ENCODE measurements around the gene MICALL1.
"Not testable (repeated sequence)": the region's sequence is repeated elsewhere in the genome, so short reads cannot be mapped to it uniquely, and the experiment has no call there.

MICALL1 gene

DNA sequence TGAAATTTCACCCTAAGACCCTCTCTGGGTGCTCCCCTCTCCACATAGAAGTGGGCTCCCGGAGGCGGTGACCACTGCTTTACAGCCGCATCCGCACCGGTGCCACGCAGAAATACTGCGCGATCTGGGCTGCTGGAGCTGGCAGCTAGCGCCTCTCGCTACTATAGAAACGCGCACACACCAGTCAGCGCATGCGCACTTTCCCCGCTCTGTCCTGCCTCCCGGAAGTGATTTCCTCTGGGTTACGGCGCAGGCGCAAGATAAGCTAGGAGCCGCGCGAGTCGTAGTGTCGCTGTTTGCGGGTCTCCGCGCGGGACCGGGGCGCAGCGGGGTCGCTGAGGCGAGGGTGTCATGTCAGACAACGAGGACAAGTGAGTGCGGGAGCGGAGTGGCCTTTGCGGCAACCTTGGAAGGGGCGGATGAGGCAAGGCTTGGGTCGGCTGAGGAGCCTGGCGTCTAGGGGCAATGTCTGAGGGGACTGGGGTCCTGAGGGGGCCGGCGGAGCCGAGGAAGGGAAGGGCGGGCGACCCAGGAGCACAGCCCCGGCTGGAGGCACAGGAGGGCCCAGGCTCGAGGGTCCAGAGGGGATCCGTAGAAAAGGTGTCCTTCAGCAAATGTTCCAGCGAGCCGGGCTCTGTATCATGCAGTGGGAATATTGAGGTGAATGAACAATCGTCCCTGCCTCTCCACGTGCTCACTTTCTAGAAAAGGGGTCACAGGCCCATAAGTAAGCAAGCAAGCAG is 47.5 kb downstream of the MICALL1 start, which contains the start of the genes C22orf23 and POLR2F:
Gene C22orf23, minus strand, starts transcription at position 165 of the 743 bp plus-strand sequence. CDS start 452 bp downstream, outside the sequence.
Gene POLR2F, plus strand, starts transcription at position 263 of the 743 bp plus-strand sequence. Its CDS starts 89 bp downstream, at position 352.
- Histone ChIP-seq H3K27ac (ENCODE audit: poor library complexity, severe bottlenecking) (no peak within 1 kb of the TSS), H3K4me3 (ENCODE audit: severe bottlenecking) (peak within 1 kb of the TSS; percentile 71), H3K27me3 (ENCODE audit: insufficient read depth, poor library complexity, severe bottlenecking) (no peaks in the 10 kb centered on the region), H3K4me1 (ENCODE audit: insufficient read depth, poor library complexity, severe bottlenecking) (peaks cover 4% of the 10 kb centered on the region), H3K36me3 (ENCODE audit: low read depth) (peaks cover 22% of the 10 kb centered on the region), H3K9me3 (ENCODE audit: severe bottlenecking) (no peaks in the 10 kb centered on the region)
- TF ChIP-seq, protein P1, sequence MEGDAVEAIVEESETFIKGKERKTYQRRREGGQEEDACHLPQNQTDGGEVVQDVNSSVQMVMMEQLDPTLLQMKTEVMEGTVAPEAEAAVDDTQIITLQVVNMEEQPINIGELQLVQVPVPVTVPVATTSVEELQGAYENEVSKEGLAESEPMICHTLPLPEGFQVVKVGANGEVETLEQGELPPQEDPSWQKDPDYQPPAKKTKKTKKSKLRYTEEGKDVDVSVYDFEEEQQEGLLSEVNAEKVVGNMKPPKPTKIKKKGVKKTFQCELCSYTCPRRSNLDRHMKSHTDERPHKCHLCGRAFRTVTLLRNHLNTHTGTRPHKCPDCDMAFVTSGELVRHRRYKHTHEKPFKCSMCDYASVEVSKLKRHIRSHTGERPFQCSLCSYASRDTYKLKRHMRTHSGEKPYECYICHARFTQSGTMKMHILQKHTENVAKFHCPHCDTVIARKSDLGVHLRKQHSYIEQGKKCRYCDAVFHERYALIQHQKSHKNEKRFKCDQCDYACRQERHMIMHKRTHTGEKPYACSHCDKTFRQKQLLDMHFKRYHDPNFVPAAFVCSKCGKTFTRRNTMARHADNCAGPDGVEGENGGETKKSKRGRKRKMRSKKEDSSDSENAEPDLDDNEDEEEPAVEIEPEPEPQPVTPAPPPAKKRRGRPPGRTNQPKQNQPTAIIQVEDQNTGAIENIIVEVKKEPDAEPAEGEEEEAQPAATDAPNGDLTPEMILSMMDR (IDR thresholded peaks at IDR 0.05; ENCODE audit: poor library complexity, severe bottlenecking), result no peak
- DNase-seq (ENCODE audit: low spot score) (peak; percentile 93), ATAC-seq (ENCODE audit: low read depth) (peak; percentile 88)

DNA sequence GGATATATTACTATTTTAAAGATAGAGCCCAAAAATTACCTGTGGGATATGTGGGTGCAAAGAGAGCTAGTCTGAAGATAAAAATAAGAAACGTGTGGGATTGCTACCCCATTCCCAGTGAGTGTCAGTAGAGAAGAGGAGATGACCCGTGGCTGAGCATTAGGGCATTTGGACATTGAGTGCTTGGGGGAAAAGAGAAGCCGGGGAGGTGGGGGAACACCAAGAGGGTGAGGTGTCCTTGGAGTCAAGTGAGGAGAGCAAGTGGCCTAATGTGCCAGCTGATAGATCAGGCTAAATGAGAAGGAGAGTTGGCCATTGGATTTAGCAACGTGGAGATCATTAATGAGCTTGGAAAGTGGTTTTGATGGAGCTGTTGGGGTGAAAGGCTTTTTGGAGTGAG is 48.6 kb downstream of the MICALL1 start:
- Histone ChIP-seq H3K4me3 (ENCODE audit: severe bottlenecking) (peak overlapping the region; percentile 71), H3K4me1 (ENCODE audit: insufficient read depth, poor library complexity, severe bottlenecking) (peaks cover 4% of the 10 kb centered on the region), H3K36me3 (ENCODE audit: low read depth) (peaks cover 32% of the 10 kb centered on the region), H3K9me3 (ENCODE audit: severe bottlenecking) (no peaks in the 10 kb centered on the region), H3K27ac (ENCODE audit: poor library complexity, severe bottlenecking) (no peak overlapping the region), H3K27me3 (ENCODE audit: insufficient read depth, poor library complexity, severe bottlenecking) (no peaks in the 10 kb centered on the region)
- TF ChIP-seq, protein P1 (IDR thresholded peaks at IDR 0.05; ENCODE audit: poor library complexity, severe bottlenecking), result no peak
- ATAC-seq (ENCODE audit: low read depth) (no peak), DNase-seq (ENCODE audit: low spot score) (no peak)

DNA sequence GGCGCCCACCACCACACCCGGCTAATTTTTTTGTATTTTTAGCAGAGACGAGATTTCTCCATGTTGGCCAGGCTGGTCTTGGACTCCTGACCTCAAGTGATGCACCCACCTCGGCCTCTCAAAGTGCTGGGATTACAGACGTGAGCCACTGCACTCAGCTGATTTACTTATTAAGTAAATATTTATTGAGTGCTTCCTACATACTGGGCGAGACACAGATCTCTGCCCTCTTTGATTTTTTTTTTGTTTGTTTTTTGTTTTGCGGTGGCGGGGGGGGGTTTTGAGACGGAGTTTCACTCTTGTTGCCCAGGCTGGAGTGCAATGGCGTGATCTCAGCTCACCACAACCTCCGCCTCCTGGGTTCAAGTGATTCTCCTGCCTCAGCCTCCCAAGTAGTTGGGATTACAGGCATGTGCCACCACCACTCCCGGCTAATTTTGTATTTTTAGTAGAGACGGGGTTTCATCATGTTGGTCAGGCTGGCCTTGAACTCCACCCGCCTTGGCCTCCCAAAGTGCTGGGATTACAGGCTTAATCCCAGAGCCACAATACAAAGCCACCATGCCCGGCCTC is 49.8 kb downstream of the MICALL1 start:
- H3K27ac ChIP-seq (ENCODE audit: poor library complexity, severe bottlenecking); H3K9me3 ChIP-seq (ENCODE audit: severe bottlenecking); H3K27me3 ChIP-seq (ENCODE audit: insufficient read depth, poor library complexity, severe bottlenecking); H3K4me3 ChIP-seq (ENCODE audit: severe bottlenecking); DNase-seq (ENCODE audit: low spot score); ATAC-seq (ENCODE audit: low read depth); H3K4me1 ChIP-seq (ENCODE audit: insufficient read depth, poor library complexity, severe bottlenecking): not testable (repeated sequence)
- H3K36me3 ChIP-seq (ENCODE audit: low read depth), result peaks cover 34% of the 10 kb centered on the region

DNA sequence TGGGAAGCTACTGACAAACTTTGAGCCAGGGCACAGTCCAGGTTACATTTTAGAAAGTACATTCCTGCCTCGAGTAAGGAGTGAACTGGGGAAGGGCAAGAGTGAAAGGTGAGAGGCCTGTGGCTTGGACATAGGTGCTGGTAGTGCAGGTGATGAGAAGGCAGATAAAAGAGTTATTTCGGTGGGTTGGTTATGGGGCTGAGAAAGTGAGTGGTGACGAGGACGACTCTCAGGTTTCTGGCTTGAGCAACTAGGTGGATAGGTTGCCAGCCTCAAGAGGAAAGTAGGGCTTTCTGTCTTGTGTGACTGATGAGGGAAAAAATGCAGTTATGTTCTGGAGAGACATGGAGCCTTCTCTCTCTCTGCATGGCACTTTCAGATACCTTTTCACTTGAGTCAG is 51.1 kb downstream of the MICALL1 start:
- DNase-seq (ENCODE audit: low spot score), result no peak
- TF ChIP-seq, protein P1 (IDR thresholded peaks at IDR 0.05; ENCODE audit: poor library complexity, severe bottlenecking), result no peak
- Histone ChIP-seq H3K9me3 (ENCODE audit: severe bottlenecking) (no peaks in the 10 kb centered on the region), H3K36me3 (ENCODE audit: low read depth) (peaks cover 47% of the 10 kb centered on the region), H3K4me3 (ENCODE audit: severe bottlenecking) (no peak overlapping the region), H3K27ac (ENCODE audit: poor library complexity, severe bottlenecking) (no peak overlapping the region), H3K27me3 (ENCODE audit: insufficient read depth, poor library complexity, severe bottlenecking) (no peaks in the 10 kb centered on the region), H3K4me1 (ENCODE audit: insufficient read depth, poor library complexity, severe bottlenecking) (peaks cover 4% of the 10 kb centered on the region)
- ATAC-seq (ENCODE audit: low read depth), result no peak

DNA sequence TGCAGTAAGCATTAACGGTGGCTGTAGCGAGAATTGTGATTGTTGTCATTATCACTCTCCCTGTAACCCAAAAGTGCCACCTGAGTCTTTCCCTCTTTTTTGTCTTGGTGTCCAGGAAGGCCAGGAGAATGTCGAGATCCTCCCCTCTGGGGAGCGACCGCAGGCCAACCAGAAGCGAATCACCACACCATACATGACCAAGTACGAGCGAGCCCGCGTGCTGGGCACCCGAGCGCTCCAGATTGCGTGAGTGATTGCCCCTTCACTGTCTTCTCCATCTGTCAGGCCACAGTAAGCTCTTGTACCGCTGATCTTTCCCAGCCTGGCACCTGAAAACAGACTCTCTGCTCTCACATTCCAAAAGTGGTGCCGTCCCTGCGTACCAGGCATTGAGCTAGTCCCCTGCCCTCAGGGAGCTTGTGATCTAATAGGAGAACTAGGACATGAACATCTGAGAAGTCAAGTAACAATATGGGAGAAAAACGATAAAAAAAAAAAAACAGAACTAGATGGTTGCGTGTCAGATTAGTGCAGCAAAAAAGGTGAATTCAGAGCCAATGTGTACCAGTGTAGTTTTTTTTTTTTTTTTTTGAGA is 53.2 kb downstream of the MICALL1 start:
- Histone ChIP-seq H3K4me1 (ENCODE audit: insufficient read depth, poor library complexity, severe bottlenecking) (peaks cover 4% of the 10 kb centered on the region), H3K27me3 (ENCODE audit: insufficient read depth, poor library complexity, severe bottlenecking) (no peaks in the 10 kb centered on the region), H3K4me3 (ENCODE audit: severe bottlenecking) (no peak overlapping the region), H3K9me3 (ENCODE audit: severe bottlenecking) (no peaks in the 10 kb centered on the region), H3K27ac (ENCODE audit: poor library complexity, severe bottlenecking) (no peak overlapping the region), H3K36me3 (ENCODE audit: low read depth) (peaks cover 62% of the 10 kb centered on the region)
- ATAC-seq (ENCODE audit: low read depth) (no peak), DNase-seq (ENCODE audit: low spot score) (no peak)
- TF ChIP-seq, protein P1 (IDR thresholded peaks at IDR 0.05; ENCODE audit: poor library complexity, severe bottlenecking), result no peak
